Heart left ventricle (tissue), 16 donors: Measurements from ENCODE around the gene UMPS. TPM values are rescaled to one million over a fixed set of nuclear protein-coding genes. Genes with fewer than 3 reads are reported as not detected.

Experiments
- ATAC-seq, 4 donors: fragments of 200-7000 bp; cut with Tn5 transposase; one replicate each; pipeline ENCODE4 v1.9.1; 2020 to 2022; ENCODE audit warnings: moderate library complexity in 4 of 4, mild to moderate bottlenecking in 3 of 4, moderate number of reproducible peaks in 1 of 4
- DNase-seq, 5 donors: peaks; one replicate each; pipeline ENCODE4 v3.0.0-alpha.2; 2020
- H3K27ac ChIP-seq, 12 donors: fragments of 200-600 bp; sonication (generic) in 4 of 12; one replicate each; pipeline versions ENCODE4 v1.5.0 to v1.8.0; 2016 to 2022; ENCODE audit warnings: mild to moderate bottlenecking in 2 of 12
- H3K27me3 ChIP-seq, 9 donors: fragments of 200-600 bp; sonication (generic) in 2 of 9; one replicate each; pipeline versions ENCODE4 v1.5.1 to v1.8.0; 2016 to 2022; ENCODE audit warnings: mild to moderate bottlenecking in 3 of 9
- H3K36me3 ChIP-seq, 9 donors: fragments of 200-600 bp; sonication (generic) in 2 of 9; one replicate each; pipeline versions ENCODE4 v1.5.0 to v1.8.0; 2018 to 2022; ENCODE audit warnings: mild to moderate bottlenecking in 2 of 9
- H3K4me1 ChIP-seq, 12 donors: fragments of 200-600 bp; sonication (generic) in 4 of 12; one replicate each; pipeline versions ENCODE4 v1.5.0 to v1.8.0; 2016 to 2022; ENCODE audit warnings: mild to moderate bottlenecking in 3 of 12
- H3K4me3 ChIP-seq, 12 donors: fragments of 200-600 bp; sonication (generic) in 4 of 12; one replicate each; pipeline versions ENCODE4 v1.5.0 to v1.8.0; 2017 to 2022; ENCODE audit warnings: mild to moderate bottlenecking in 9 of 12, moderate library complexity in 4 of 12
- H3K9me3 ChIP-seq, 12 donors: fragments of 200-600 bp; sonication (generic) in 4 of 12; one replicate each; pipeline versions ENCODE4 v1.5.0 to v1.8.0; 2016 to 2022; ENCODE audit warnings: mild to moderate bottlenecking in 1 of 12
- CTCF ChIP-seq, 12 donors: fragments of 200-600 bp; sonication (generic) in 4 of 12; IDR thresholded peaks; one replicate each; pipeline versions ENCODE4 v1.5.0 to v1.8.0; 2018 to 2022; ENCODE audit warnings: antibody characterized with exemption in 12 of 12, mild to moderate bottlenecking in 5 of 12
- POLR2A ChIP-seq, 2 donors: fragments of 450-650 bp; IDR thresholded peaks; one replicate each; pipeline ENCODE4 v1.6.1; 2017; ENCODE audit warnings: antibody characterized with exemption in 2 of 2, mild to moderate bottlenecking in 2 of 2, moderate library complexity in 2 of 2
- WGBS, 4 donors: extraction: QIAGEN DNeasy Blood & Tissue Kit in 2 of 4; methylation state at CpG; one replicate each; pipeline versions ENCODE4 v1.1.5 to v1.1.7; 2013 to 2018; 5-methylcytosine and 5-hydroxymethylcytosine counted together
- intact Hi-C, 10 donors: fragments of 100-400 bp; cut with DNase I; formaldehyde crosslinking; loops; one replicate each; pipeline versions ENCODE4 v1.11.1 to v1.14.2; 2022
- polyA plus RNA-seq, 2 donors: library from polyadenylated mRNA; stranded (reverse); fragments of 200-250 nt; gene quantifications; one replicate each; pipeline ENCODE4 v1.2.3, GENCODE V29; 2013
- total RNA-seq, 9 donors: library from RNA; depleted of rRNA in 2 of 9; stranded (reverse); fragments of >200 nt in 2 of 9; fragmentation: NEBNext Ultra II Directional in 3 of 9; extraction: Animal tissue kit (Norgen Biotek cat#: 25700) in 3 of 9; gene quantifications; one replicate each; pipeline versions ENCODE4 v1.1.0 to v1.2.4, GENCODE V29; 2016 to 2023
- donor health status: ischemic (EF 13 %, LVEDD 7.1; RV severe dilation, severe dysfunction).
- donor health status: healthy with polysubstance abuse.
- donor health status: DM: no; HTN: yes; CAD: no.
- donor health status: DM: no; HTN: no; CAD: no.
- donor health status: ischemic (EF 25% LVEDD 6.9; RV normal size, moderate dysfunction).
- donor health status: ischemic (EF 25% LVEDD 5.7; RV mildly dilated, moderate dysfunction).
- donor health status: healthy.
- donor health status: DM: yes; HTN: yes; CAD: no.
- donor health status: ischemic (EF 35%, LVEDD 5.7; RV mildly dilated, moderate dysfunction).
- donor health status: nonischemic (EF 11% LVEDD 7.7; RV severe dilation, severe dysfunction).
- donor health status: DM: yes; HTN: yes; CAD: no.
- donor health status: PGD.
- donor health status: ischemic (EF 29% LVEDD 5.4; RV normal size, mild dysfunction).
- donor health status: nonischemic (EF 23%, LVEDD 6.1; RV moderate dilation, normal function).

Gene UMPS
- total and polyA plus RNA-seq, 11 donors = 2.3 to 15.9 (median 7.1) TPM

- intact Hi-C loops = no loop called here
- H3K27ac ChIP-seq = peak overlapping the region in 10 of 12 donors; percentile 39 to 85 (median 66)
- TF ChIP-seq CTCF (IDR thresholded peaks at IDR 0.05) (no peak), POLR2A (IDR thresholded peaks at IDR 0.05) (no peak)
- H3K4me3 ChIP-seq = no peak overlapping the region
- H3K4me1 ChIP-seq = peaks cover 5 to 53% (median 46%) of the 10 kb centered on the region in 12 donors
- no peak for ATAC-seq
- WGBS, 4 donors = 82 to 92% (median 85%) methylated on average over 7 of the region's 7 CpGs
- no peaks in the 10 kb centered on the region for H3K27me3 ChIP-seq
- peaks cover 0 to 47% (median 21%) of the 10 kb centered on the region in 9 donors for H3K36me3 ChIP-seq
- no peaks in the 10 kb centered on the region for H3K9me3 ChIP-seq
- no peak for DNase-seq
These were observed 62.2 kb downstream of the UMPS start for GRCh38 chr3:124792341-124793040.

- H3K4me1 ChIP-seq = peaks cover 2 to 46% (median 39%) of the 10 kb centered on the region in 12 donors
- ATAC-seq (peak in 1 of 4 donors; percentile 27), DNase-seq (peak in 1 of 5 donors; percentile 13)
- intact Hi-C loops = no loop called here
- no peak overlapping the region for H3K4me3 ChIP-seq
- H3K27ac ChIP-seq = peak overlapping the region in 8 of 12 donors; percentile 58 to 85 (median 70)
- TF ChIP-seq CTCF (IDR thresholded peaks at IDR 0.05) (no peak), POLR2A (IDR thresholded peaks at IDR 0.05) (no peak)
- 61 to 74% (median 70%) methylated on average over 6 of the region's 6 CpGs for WGBS, 4 donors
- no peaks in the 10 kb centered on the region for H3K9me3 ChIP-seq
- no peaks in the 10 kb centered on the region for H3K27me3 ChIP-seq
- peaks cover 0 to 51% (median 21%) of the 10 kb centered on the region in 9 donors for H3K36me3 ChIP-seq
These were observed 62.9 kb downstream of the UMPS start for GRCh38 chr3:124793054-124793739.

- Histone ChIP-seq H3K36me3 (peaks cover 0 to 56% (median 21%) of the 10 kb centered on the region in 9 donors), H3K27ac (no peak overlapping the region), H3K4me1 (peaks cover 3 to 49% (median 38%) of the 10 kb centered on the region in 12 donors), H3K27me3 (no peaks in the 10 kb centered on the region), H3K9me3 (no peaks in the 10 kb centered on the region), H3K4me3 (no peak overlapping the region)
- 94 to 98% (median 96%) methylated on average over 14 to 19 of the region's 19 CpGs for WGBS, 4 donors
- ATAC-seq (no peak), DNase-seq (no peak)
- TF ChIP-seq POLR2A (IDR thresholded peaks at IDR 0.05) (no peak), CTCF (IDR thresholded peaks at IDR 0.05) (no peak)
- intact Hi-C loops = no loop called here
These were observed 66.2 kb downstream of the UMPS start for GRCh38 chr3:124796477-124796876.

GRCh38 chr3:124797426-124797945 lies 67.2 kb downstream of the UMPS start:
- Histone ChIP-seq H3K9me3 (no peaks in the 10 kb centered on the region), H3K4me3 (no peak overlapping the region), H3K27ac (no peak overlapping the region), H3K27me3 (no peaks in the 10 kb centered on the region), H3K4me1 (peaks cover 3 to 49% (median 39%) of the 10 kb centered on the region in 12 donors), H3K36me3 (peaks cover 0 to 56% (median 21%) of the 10 kb centered on the region in 9 donors)
- TF ChIP-seq POLR2A (IDR thresholded peaks at IDR 0.05) = no peak
- TF ChIP-seq CTCF (IDR thresholded peaks at IDR 0.05) = no peak
- DNase-seq (no peak), ATAC-seq (no peak)
- intact Hi-C loops = no loop called here
- WGBS, 4 donors = 83 to 98% (median 95%) methylated on average over 4 of the region's 4 CpGs
